Stimulated activated CD4-positive, alpha-beta T cell treated with anti-CD3 and anti-CD28 coated beads, Interleukin-12 subunit alpha, Interleukin-12 subunit beta, amount 100 ng/mL, for 48 hours (primary cell): ENCODE data around the gene PDE11A.

Experiments used
- DNase-seq, 3 donors: peaks; one replicate each; pipeline ENCODE4 v3.0.0-alpha.2; 2020; ENCODE audit warnings: low read depth in 2 of 3, low spot score in 1 of 3

PDE11A gene

GRCh38 chr2:177730363-177730762, 342.2 kb downstream of the PDE11A start:
- DNase-seq: no peak

DNA sequence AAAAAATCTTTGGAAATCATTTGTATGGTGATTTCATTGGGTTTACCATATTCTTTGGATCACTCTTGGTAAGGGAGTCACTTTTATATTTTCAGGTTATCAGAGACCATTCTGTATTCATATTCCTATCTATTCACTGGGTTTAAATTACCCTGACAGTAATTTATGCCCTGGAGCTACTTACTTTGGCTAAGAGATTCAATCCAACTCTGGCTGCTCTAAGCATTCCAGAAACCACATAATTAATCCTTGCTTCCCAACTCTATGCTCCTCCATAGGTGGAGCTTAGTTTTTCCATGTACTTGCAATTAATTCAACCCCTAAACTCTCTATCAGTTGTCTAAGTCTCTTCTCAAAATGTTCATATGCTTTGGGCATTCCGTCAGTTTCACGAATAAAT, 343.7 kb downstream of the PDE11A start:
- DNase-seq: no peak

GRCh38 chr2:177728399-177728765, 344.2 kb downstream of the PDE11A start:
- DNase-seq: no peak

GRCh38 chr2:177727577-177728398, 344.8 kb downstream of the PDE11A start:
- no peak for DNase-seq

DNA sequence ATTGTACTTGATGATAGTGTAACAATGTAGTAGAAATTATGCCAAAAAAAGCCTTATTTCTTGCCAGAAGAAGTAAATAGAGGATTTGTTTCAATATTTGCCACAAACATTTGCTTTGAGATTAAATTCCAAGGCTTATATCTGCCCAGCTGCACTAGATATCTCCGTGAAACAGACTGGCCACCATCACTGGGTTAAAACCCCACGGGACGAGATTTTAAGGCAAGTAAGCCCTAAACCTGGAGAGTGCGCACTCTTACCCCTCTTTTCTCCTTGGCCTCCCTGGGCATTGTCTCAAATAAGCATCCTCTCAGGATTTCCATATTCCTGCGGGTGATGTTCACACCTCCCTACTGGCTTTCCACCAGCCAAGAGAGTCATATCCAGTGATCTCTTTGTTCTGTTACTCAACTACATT, 345.6 kb downstream of the PDE11A start:
- no peak for DNase-seq

DNA sequence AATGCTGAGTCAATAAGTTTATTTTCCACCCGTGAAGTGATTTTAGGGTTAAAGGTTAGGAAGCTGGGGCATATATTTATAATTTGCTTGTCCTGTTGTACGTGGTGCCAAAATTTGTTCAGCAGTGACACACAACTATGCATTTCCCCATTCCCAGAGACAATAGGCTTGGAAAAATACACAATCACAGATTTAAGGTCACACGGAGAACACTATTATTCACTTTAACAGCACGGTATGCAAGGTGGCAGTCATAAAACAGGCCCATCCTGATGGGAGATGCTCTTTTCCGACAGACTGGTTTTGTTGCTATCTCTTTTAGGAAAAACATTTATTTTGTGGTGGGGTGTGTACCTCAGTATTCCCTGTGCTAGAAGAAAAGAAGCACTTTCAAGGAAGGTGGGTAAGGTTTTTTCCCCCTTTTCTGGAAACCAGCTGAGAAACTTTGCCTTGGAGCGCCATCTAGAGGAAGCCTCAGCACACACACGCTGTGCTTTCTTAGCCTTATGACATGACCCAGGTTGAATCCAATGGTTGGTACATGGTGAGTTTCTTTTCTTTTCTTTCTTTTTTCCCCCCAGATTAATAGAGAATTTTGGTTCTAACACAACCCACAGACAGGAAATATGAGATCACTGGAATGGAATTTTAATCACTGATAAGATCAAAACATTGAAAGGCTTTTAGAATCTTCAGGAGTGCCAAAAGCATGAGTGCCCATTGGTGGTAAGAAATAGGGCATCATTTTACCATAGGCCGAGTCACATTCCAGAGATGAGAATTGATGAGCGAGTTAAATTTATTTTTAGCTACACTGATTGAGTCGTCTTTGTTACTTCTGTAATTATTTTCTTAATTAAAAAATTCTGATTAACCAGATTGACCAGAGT, 347.9 kb downstream of the PDE11A start:
- peak; percentile 4 to 30 (median 23) for DNase-seq

DNA sequence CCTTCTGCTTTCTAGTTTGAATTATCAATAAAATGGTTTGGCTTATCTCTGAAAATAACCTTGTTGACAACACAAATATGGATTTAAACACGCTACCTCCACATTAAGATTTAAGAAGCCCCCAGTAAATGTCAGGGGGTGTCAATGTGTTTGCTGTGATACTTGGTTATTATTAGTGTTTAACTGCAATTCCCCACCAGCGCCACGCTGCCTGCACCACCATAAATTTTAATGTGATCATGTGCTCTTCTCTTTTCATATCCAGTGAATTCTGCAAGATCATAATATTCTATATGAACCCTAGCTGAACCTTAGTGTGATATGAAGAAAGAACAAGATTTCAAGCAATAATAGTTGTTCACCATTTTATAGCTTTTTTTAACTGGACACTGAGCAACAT, 349.3 kb downstream of the PDE11A start:
- DNase-seq: no peak

DNA sequence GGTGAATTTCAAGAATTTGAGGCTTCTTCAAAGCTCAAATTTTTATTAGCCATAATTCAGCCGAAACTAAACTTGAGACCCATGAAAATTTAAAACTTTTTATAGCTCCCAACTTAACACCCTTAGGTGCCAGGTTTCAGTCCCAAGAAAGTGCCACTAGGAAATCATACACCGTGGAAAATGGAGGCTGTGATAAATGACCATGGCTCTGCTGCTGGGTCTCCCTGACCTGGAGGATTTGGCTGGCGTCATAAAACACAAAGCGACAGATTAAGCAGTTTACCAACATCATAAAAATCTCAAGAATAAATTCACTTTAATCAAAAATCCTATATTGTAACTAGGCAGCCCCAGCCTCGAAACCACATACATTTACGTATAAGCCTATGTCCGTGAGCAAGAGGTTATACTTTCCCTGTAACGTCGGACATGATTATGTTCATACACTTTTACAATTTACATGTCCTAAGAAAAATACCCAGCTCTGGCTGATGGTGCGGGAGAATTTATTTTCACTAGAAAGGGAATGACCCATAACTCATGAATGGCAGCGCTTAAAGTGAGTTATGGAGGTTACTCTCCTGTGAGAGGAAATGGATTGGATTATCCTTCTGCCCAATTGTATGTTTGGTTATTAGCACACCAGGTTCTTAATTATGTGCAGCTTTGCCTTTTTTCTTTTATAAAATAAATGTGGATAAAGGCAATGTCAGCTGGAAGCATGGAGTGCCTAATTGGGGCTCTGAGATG, 350.6 kb downstream of the PDE11A start:
- DNase-seq: no peak

DNA sequence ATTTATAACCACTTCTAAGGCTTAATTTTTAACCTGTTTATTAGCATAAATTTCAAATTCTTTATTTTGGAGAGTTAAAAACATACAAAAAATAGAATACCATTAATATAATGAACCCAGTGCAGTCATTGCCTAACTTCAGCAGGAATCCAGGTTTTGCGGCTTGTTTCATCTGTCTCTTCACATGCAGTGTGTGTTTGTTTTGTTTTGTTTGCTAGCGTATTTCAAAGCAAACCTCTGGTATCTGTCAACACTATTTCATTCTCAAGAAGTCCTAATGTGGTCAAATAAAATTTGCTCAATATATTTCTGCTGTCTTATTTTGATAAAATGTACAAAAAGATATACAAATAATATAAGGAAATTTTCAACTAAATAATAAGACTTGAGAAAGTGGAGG, 351.5 kb downstream of the PDE11A start:
- DNase-seq: no peak

DNA sequence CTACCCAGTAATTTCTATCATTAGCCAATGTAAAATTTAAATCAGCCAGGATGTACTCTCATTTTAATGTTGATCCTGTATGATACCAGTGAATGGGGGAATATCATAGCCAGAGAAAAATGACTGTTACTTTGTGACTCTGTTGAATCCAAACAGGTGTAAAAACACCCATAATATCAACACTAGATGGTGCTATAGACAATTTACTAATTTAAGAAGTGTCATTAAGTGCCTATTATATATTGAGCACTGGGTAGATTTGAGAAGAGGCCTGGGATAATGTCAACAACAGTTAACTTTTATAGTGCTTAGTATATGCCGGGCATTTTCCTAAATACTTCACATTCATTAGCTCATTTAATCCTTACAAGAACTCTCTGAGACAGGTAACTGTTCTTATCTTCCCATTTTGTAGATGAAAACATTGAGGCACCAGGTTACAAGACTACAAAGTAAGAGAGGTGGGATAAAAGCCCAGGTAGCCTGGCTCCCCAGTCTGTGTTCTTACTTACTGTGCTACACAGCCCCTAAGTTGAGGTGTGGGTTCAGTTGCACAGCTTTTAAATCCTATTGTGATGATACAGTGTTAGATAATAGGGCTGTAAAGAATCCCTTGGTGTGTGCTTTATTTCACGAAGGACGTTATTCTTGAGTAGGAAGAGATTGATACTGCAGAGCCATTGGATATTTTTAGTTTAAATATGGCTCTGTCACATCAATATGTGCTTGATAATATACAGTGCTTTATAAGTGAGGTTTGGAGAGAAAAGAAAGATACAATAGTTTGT, 354.6 kb downstream of the PDE11A start:
- no peak for DNase-seq

DNA sequence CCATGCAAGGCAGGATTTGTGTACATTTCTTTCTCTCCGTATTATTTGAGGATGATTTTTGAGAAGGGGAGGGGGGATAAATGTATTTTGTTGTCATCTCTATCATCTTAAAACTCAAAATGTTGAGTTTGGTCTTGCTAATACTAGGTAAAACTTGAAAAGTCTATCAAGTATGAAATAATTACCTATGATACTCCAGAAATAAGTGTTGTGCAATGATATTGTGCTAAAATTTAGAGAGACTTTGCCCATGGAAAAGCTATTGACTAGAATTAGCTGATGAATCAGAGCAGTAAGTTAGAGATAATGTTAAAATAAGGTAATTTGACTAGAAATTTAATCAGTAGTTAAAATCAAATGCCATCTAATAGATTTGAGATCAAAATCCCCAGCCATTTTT, 356.1 kb downstream of the PDE11A start:
- DNase-seq: no peak

GRCh38 chr2:177715771-177716170, 356.8 kb downstream of the PDE11A start:
- DNase-seq: no peak

DNA sequence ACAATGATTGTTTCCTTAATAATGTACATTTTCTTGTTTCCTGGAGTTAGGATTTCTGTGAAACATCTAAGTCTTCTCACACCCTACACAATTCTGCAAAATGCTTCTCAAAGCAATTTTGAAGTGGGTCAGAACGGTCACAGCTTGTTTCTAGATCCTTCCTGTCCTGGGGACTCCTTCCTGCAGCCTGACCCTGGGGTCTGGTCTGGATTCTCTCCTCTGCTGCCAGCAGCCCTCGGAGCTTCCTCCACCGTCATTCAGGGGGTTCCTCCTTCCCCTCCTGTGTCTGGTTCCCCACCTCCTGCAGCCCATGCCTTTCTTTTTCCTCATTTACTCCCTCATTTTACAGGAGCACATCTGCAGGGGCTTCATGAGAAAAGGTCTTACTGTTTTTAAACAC, 357.9 kb downstream of the PDE11A start:
- DNase-seq: no peak

GRCh38 chr2:177712462-177712861, 360.1 kb downstream of the PDE11A start:
- no peak for DNase-seq

DNA sequence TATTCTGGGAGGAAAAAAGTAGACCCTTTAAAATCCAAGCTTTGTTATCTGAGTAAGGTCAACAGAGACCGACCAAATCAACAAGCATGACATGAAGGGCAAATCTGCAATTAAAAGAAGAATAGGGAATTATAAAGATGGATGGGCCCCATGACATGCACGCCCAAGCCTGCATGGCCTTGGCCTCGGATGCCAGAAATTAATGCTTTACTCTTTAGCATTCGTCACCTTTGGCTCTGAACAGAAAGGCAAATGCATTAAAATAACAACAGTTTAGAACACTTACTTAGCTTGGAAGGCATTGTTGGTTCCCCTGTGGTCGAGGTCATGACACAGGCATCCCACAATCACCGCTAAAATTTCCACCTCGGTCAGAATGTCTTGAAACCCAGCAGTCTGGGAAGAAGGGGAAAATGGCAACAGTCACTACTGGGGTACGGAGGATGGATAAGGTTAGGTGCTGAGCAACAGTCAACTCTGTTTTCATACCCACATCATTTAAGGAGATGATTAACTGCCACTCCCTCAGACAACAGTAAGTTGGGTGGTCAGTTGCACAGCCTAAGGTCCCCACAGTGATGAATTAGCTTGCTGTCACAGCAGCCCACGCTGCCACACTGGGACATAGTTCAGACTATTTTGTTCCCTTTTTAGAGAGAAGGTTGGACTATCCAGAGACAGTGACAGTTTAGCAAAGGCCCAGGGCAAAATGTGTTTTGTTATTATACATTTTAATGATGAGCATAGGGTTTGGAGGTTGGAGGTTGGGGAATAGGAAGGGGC, 360.9 kb downstream of the PDE11A start:
- no peak for DNase-seq

DNA sequence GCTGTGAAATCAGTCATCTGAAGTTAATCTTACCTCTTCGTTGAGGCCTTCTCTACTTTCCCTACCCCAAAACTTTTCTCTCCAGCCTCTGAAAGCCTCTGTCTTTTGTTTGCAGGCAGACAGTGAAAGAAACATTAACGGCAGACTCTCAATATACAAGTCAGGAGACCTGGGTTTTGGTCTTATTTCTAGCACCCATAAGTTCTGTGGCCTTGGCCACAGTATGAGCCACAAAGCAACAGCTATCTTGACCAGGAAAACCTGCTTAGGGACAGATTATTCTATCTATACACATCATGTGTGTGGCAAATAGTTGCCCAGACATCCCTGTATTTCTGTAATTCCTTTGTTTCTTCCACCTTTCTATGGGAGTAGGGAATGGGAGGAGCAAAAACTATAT, 361.7 kb downstream of the PDE11A start:
- no peak for DNase-seq

- DNase-seq: no peak
Observed at GRCh38 chr2:177709986-177710401, 362.6 kb downstream of the PDE11A start.

DNA sequence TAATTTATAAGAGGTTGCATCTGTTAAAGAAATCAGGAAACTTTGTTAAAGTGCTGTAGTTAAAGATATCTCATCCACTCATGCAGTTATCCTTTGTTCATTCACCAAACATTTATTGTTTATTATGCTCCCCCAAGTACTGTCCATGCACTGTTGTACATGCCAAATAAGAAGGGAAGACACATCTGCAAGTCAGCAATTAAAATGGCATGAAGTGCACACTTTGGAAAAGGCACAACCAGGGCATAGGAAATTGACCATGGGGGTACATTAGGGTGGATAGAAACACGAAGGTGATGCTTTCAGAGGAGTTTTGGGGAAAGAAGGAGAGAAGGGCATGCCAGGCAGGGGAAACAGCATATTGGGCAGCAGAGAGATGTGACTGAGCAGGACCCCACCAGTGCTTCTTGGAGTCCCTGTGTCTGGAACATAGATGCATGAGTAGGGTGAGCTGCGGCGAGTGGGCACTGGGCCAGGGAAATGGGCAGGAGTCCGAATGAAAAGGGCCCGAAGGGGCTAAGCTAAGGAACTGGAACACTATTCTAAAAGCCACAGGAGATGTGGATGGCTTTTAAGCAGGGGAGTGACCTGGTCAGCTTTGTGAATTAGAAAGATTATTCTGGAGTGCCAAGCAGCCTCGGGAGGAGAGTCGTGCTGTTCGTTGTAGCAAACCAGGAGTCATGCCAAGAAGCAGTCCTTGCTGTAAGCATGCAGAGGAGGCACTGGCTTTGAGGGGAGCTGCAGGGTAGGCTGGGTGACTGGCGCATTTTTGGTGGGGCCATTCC, 363.7 kb downstream of the PDE11A start:
- DNase-seq: no peak

DNA sequence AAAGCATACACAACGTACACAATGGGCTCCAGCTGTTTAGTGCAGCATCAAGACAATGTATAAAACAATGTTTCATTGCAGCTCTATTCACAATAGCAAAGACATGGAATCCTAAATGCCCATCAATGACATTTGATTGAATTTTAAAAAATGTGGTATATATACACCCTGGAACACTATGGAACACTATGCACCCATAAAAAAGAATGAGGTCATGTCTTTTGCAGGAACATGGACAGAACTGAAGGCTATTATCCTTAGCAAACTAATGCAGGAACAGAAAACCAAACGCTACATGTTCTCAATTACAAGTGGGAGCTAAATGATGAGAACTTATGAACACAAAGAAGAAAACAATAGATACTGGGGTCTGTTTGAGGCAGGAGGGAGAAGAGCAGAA, 364.5 kb downstream of the PDE11A start:
- no peak for DNase-seq
